WTC11 (cell line): Measurements from ENCODE around the gene ZDHHC14. TPM values are rescaled to one million over a fixed set of nuclear protein-coding genes. Genes with fewer than 3 reads are reported as not detected.

Experiments used
- ATAC-seq: fragments of 200-7000 bp; cut with Tn5 transposase; 2 replicates; pipeline ENCODE4 v1.10.0; 2021; ENCODE audit warnings: mild to moderate bottlenecking, moderate library complexity
- CTCF ChIA-PET: fragments of 300-600 bp; sonication (Branson Sonifier 250); formaldehyde crosslinking; loops from one replicate; lab custom pipeline; 2021; ENCODE audit warnings: antibody characterized with exemption; lab: Charles Lee
- POLR2A ChIA-PET: fragments of 350-600 bp; sonication (Branson Sonifier 250); formaldehyde crosslinking; loops from one replicate; lab custom pipeline; 2021; ENCODE audit warnings: antibody characterized with exemption; lab: Charles Lee
- DNase-seq: peaks from one replicate; pipeline ENCODE4 v3.0.0; 2021; ENCODE audit warnings: low spot score
- H3K27ac Mint-ChIP-seq: 2 replicates; pipeline ENCODE4 v1.8.0; 2021; ENCODE audit warnings: mixed read lengths
- H3K27me3 Mint-ChIP-seq: 2 replicates; pipeline ENCODE4 v1.8.0; 2021; ENCODE audit warnings: low read depth, mild to moderate bottlenecking, moderate library complexity, mixed read lengths
- H3K36me3 Mint-ChIP-seq: 2 replicates; pipeline ENCODE4 v1.8.0; 2021; ENCODE audit warnings: mixed read lengths
- H3K4me1 Mint-ChIP-seq: 2 replicates; pipeline ENCODE4 v1.8.0; 2022; ENCODE audit warnings: mixed read lengths
- H3K4me3 Mint-ChIP-seq: 2 replicates; pipeline ENCODE4 v1.8.0; 2021; ENCODE audit warnings: mild to moderate bottlenecking, moderate library complexity, mixed read lengths
- H3K9me3 Mint-ChIP-seq: 2 replicates; pipeline ENCODE4 v1.8.0; 2021; ENCODE audit warnings: mixed read lengths
- CDX4 ChIP-seq: fragments of 250-450 bp; sonication (Bioruptor Pico); IDR thresholded peaks from 2 replicates; pipeline ENCODE4 v1.9.0; 2021; ENCODE audit warnings: moderate library complexity, mild to moderate bottlenecking, inconsistent platforms, borderline replicate concordance
- E2F5 ChIP-seq: sonication (generic); formaldehyde crosslinking; IDR thresholded peaks from 2 replicates; pipeline ENCODE4 v1.8.1; 2022; ENCODE audit warnings: mild to moderate bottlenecking, moderate library complexity, missing genetic modification reagents
- FOXK1 ChIP-seq: sonication (generic); formaldehyde crosslinking; IDR thresholded peaks from 2 replicates; pipeline ENCODE4 v1.8.0; 2022; ENCODE audit warnings: mild to moderate bottlenecking, moderate library complexity, missing genetic modification reagents
- JAZF1 ChIP-seq: fragments of 250-450 bp; sonication (Bioruptor Pico); IDR thresholded peaks from 2 replicates; pipeline ENCODE4 v1.9.0; 2021; ENCODE audit warnings: moderate library complexity, mild to moderate bottlenecking, inconsistent platforms
- MXD4 ChIP-seq: fragments of 250-450 bp; sonication (Bioruptor Pico); IDR thresholded peaks from 2 replicates; pipeline ENCODE4 v1.8.0; 2021; ENCODE audit warnings: mild to moderate bottlenecking, moderate library complexity, borderline replicate concordance
- NFATC4 ChIP-seq: fragments of 250-450 bp; sonication (Bioruptor Pico); IDR thresholded peaks from 2 replicates; pipeline ENCODE4 v1.9.0; 2021; ENCODE audit warnings: mild to moderate bottlenecking
- NFE2L1 ChIP-seq: sonication (generic); formaldehyde crosslinking; IDR thresholded peaks from 2 replicates; pipeline ENCODE4 v1.8.1; 2023; ENCODE audit warnings: missing genetic modification reagents
- PREB ChIP-seq: sonication (generic); formaldehyde crosslinking; IDR thresholded peaks from 2 replicates; pipeline ENCODE4 v1.8.1; 2022; ENCODE audit warnings: mild to moderate bottlenecking, missing genetic modification reagents, moderate library complexity, borderline replicate concordance
- RORB ChIP-seq: fragments of 250-450 bp; sonication (Bioruptor Pico); IDR thresholded peaks from 2 replicates; pipeline ENCODE4 v1.9.0; 2021; ENCODE audit warnings: mild to moderate bottlenecking
- TEAD1 ChIP-seq: sonication (generic); formaldehyde crosslinking; IDR thresholded peaks from 2 replicates; pipeline ENCODE4 v1.8.0; 2022; ENCODE audit warnings: mild to moderate bottlenecking, missing genetic modification reagents
- TEAD4 ChIP-seq: sonication (generic); formaldehyde crosslinking; IDR thresholded peaks from 2 replicates; pipeline ENCODE4 v1.8.0; 2022; ENCODE audit warnings: mild to moderate bottlenecking, missing genetic modification reagents
- ZNF138 ChIP-seq: sonication (generic); formaldehyde crosslinking; conservative IDR thresholded peaks from 2 replicates; pipeline ENCODE4 v1.8.1; 2022; ENCODE audit warnings: mild to moderate bottlenecking, moderate library complexity, missing genetic modification reagents
- ZNF317 ChIP-seq: sonication (generic); formaldehyde crosslinking; IDR thresholded peaks from 2 replicates; pipeline ENCODE4 v1.8.1; 2023; ENCODE audit warnings: low read depth, mild to moderate bottlenecking, moderate library complexity, missing genetic modification reagents, borderline replicate concordance
- ZNF423 ChIP-seq: fragments of 250-450 bp; sonication (Bioruptor Pico); IDR thresholded peaks from 2 replicates; pipeline ENCODE4 v2.1.2; 2022; ENCODE audit warnings: mild to moderate bottlenecking, moderate library complexity
- ZNF512 ChIP-seq: sonication (generic); formaldehyde crosslinking; IDR thresholded peaks from 2 replicates; pipeline ENCODE4 v1.8.1; 2022; ENCODE audit warnings: missing genetic modification reagents, borderline replicate concordance
- ZNF671 ChIP-seq: fragments of 250-450 bp; sonication (Bioruptor Pico); IDR thresholded peaks from 2 replicates; pipeline ENCODE4 v1.8.0; 2021; ENCODE audit warnings: mild to moderate bottlenecking
- total RNA-seq: library from RNA; stranded (reverse); gene quantifications from 3 replicates; pipeline ENCODE4 v1.2.3, GENCODE V29; 2021
- TF ChIP-seq, protein P1 (sequence below): sonication (generic); formaldehyde crosslinking; IDR thresholded peaks from 2 replicates; pipeline ENCODE4 v1.8.1; 2023; ENCODE audit warnings: mild to moderate bottlenecking, missing genetic modification reagents, moderate library complexity
- TF ChIP-seq, protein P2 (sequence below): sonication (generic); formaldehyde crosslinking; IDR thresholded peaks from 2 replicates; pipeline ENCODE4 v1.8.0; 2022; ENCODE audit warnings: missing genetic modification reagents

Gene ZDHHC14
- total RNA-seq, 1 experiment from 2014 or later = 6.6 TPM

DNA sequence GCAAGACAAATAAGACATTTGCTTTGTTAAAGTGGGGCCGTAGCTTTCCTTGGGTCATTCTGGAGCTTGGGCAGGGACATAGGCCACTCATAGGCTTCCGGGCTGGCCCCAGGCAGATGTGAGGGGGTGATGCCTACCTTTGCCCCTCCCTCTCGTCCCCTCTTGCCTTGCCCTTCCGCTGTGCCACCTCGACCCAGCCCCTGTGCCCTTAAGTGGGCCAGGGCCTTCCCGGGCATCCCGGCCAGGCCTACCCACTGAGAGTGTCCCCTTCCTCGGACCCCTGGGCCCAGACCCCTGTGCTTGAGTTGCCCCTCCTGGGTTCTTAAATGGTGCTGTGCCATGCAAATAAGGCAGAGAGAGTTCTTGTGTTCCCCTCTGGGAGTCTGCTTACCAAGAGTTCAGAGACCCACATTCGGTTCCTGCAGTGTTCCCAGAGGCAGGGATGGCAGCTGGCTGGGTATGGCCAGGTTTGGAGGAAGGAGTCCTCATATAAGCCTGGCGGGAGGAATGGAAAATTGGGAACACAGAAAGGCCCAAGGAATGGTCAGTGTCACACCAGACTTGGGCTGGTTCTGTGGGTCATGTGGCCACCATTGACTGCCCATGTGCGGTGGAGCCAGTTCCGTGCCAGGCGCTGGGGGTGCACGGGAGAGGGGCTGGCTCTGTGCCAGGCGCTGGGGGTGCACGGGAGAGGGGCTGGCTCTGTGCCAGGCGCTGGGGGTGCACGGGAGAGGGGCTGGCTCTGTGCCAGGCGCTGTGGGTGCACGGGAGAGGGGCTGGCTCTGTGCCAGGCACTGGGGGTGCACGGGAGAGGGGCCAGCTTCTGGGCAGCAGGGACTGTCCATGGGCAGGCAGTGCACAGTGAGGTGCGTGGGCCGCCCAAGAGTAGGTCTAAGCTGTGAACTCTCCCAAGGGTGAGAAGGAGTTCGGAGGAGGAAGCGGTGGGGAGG is 268.6 kb downstream of the ZDHHC14 start:
- no peak overlapping the region for H3K4me3 Mint-ChIP-seq
- CTCF ChIA-PET = interaction anchor here (1.1 kb wide), 1 partner anchor 20 kb away, joined by 4 read pairs; no protein-coding TSS in a partner anchor
- POLR2A ChIA-PET = no interaction called here

DNA sequence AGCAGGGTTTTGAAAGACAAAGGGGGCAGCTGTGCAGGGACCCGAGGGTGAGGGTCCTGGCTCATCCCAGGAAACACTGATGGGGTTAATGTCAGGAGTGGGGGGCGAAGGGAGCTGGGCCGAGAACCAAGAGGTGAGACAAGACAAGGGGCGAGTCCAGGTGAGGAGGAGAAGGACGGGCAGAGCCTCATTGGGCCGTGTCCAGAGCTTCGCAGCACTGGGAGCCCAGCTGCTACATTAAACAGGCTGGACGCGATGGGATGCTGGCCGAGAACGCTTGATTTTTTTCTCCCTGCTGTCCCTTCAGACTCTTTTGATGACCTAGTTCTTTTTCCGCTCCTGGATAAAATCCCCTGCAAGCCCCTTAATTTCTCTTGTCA is 269.3 kb downstream of the ZDHHC14 start:
- Mint-ChIP-seq H3K4me3 (no peak overlapping the region), H3K27me3 (no peaks in the 10 kb centered on the region), H3K36me3 (peaks cover 8% of the 10 kb centered on the region; the same call in 1 of the 2 replicates)
- no peak for ATAC-seq
- CTCF ChIA-PET = interaction anchor here (0.6 to 1.1 kb wide), 2 partner anchors 19 to 40 kb away, joined by 3 to 4 read pairs; no protein-coding TSS in a partner anchor
- TF ChIP-seq CDX4 (CRISPR knock-in tag) (no peak), ZNF317 (CRISPR knock-in tag) (no peak), E2F5 (CRISPR knock-in tag) (no peak), ZNF512 (CRISPR knock-in tag) (no peak), ZNF671 (CRISPR knock-in tag) (no peak), ZNF138 (no peak), RORB (no peak), TEAD4 (CRISPR knock-in tag) (no peak), MXD4 (CRISPR knock-in tag) (no peak), NFATC4 (CRISPR knock-in tag) (no peak), PREB (no peak), TEAD1 (CRISPR knock-in tag) (no peak), FOXK1 (CRISPR knock-in tag) (no peak), ZNF423 (CRISPR knock-in tag) (no peak)
- TF ChIP-seq, protein P1, sequence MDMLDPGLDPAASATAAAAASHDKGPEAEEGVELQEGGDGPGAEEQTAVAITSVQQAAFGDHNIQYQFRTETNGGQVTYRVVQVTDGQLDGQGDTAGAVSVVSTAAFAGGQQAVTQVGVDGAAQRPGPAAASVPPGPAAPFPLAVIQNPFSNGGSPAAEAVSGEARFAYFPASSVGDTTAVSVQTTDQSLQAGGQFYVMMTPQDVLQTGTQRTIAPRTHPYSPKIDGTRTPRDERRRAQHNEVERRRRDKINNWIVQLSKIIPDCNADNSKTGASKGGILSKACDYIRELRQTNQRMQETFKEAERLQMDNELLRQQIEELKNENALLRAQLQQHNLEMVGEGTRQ (CRISPR knock-in tag) = no peak
- TF ChIP-seq, protein P2, sequence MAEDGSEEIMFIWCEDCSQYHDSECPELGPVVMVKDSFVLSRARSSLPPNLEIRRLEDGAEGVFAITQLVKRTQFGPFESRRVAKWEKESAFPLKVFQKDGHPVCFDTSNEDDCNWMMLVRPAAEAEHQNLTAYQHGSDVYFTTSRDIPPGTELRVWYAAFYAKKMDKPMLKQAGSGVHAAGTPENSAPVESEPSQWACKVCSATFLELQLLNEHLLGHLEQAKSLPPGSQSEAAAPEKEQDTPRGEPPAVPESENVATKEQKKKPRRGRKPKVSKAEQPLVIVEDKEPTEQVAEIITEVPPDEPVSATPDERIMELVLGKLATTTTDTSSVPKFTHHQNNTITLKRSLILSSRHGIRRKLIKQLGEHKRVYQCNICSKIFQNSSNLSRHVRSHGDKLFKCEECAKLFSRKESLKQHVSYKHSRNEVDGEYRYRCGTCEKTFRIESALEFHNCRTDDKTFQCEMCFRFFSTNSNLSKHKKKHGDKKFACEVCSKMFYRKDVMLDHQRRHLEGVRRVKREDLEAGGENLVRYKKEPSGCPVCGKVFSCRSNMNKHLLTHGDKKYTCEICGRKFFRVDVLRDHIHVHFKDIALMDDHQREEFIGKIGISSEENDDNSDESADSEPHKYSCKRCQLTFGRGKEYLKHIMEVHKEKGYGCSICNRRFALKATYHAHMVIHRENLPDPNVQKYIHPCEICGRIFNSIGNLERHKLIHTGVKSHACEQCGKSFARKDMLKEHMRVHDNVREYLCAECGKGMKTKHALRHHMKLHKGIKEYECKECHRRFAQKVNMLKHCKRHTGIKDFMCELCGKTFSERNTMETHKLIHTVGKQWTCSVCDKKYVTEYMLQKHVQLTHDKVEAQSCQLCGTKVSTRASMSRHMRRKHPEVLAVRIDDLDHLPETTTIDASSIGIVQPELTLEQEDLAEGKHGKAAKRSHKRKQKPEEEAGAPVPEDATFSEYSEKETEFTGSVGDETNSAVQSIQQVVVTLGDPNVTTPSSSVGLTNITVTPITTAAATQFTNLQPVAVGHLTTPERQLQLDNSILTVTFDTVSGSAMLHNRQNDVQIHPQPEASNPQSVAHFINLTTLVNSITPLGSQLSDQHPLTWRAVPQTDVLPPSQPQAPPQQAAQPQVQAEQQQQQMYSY (CRISPR knock-in tag) = no peak
- TF ChIP-seq, all 79 proteins: peak for 0
- Mint-ChIP-seq H3K4me1 (peaks cover 10% of the 10 kb centered on the region), H3K27ac (no peak overlapping the region), H3K9me3 (no peaks in the 10 kb centered on the region)
- no peak for DNase-seq
- POLR2A ChIA-PET = no interaction called here

More for the DNA sequence above, 268.6 kb downstream of the ZDHHC14 start:
- ATAC-seq = no peak
- no peaks in the 10 kb centered on the region for H3K9me3 Mint-ChIP-seq
- TF ChIP-seq FOXK1 (CRISPR knock-in tag) (no peak), ZNF423 (CRISPR knock-in tag) (no peak), NFE2L1 (CRISPR knock-in tag) (no peak), JAZF1 (CRISPR knock-in tag) (no peak)
- TF ChIP-seq, all 79 proteins: peak for 0
- Mint-ChIP-seq H3K27ac (peak overlapping the region; percentile 92), H3K4me1 (peaks cover 10% of the 10 kb centered on the region), H3K27me3 (no peaks in the 10 kb centered on the region), H3K36me3 (peaks cover 8% of the 10 kb centered on the region; the same call in 1 of the 2 replicates)
- no peak for DNase-seq
